B cell (primary cell): Measurements from ENCODE around the gene XXYLT1.

Experiments used
- EZH2 ChIP-seq: IDR thresholded peaks from 2 replicates; pipeline ENCODE4 v1.6.1; 2012; ENCODE audit warnings: borderline replicate concordance, low read depth, mild to moderate bottlenecking, moderate library complexity, low read length; ENCODE audit not compliant: insufficient read depth, poor library complexity, severe bottlenecking
- TF ChIP-seq, protein P1 (sequence below): fragments of 200-600 bp; IDR thresholded peaks from one replicate; pipeline ENCODE4 v1.8.0; 2022; ENCODE audit warnings: antibody characterized with exemption, mild to moderate bottlenecking

DNA sequence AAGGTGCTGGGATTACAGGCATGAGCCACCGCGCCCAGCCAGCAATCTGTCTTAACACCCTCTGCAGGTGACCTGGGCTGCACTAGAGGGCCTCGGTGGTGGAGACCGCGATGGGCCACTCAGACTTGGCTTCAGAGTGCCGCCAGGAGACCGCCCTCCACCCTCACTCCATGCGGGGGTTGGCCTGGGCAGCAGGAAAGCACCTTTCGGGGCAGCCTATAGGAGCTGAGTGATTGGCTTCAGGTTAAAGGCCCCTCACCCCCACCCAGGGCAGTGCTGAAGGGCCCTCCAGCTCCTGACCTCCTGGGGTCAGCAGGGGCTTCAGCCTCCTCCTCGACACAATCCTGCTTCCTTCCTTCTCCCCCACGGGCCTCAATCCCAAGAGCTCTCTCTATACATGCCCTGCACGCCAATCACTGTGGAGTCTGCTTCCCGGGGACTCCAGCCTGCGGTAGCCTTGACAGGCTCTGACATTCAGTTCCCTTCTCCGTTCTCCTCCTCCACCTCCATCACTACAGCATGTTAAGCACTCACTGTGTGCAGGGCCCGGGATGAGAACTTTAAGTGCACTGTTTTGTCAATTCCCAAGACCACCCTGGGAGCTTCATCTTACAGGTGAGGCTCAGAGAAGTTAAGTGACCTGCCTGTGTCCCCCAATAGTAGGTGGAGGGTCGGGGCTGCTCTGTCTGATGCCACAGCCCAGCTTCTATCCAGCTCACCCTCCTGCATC lies 225.3 kb downstream of the XXYLT1 start:
- TF ChIP-seq, protein P1, sequence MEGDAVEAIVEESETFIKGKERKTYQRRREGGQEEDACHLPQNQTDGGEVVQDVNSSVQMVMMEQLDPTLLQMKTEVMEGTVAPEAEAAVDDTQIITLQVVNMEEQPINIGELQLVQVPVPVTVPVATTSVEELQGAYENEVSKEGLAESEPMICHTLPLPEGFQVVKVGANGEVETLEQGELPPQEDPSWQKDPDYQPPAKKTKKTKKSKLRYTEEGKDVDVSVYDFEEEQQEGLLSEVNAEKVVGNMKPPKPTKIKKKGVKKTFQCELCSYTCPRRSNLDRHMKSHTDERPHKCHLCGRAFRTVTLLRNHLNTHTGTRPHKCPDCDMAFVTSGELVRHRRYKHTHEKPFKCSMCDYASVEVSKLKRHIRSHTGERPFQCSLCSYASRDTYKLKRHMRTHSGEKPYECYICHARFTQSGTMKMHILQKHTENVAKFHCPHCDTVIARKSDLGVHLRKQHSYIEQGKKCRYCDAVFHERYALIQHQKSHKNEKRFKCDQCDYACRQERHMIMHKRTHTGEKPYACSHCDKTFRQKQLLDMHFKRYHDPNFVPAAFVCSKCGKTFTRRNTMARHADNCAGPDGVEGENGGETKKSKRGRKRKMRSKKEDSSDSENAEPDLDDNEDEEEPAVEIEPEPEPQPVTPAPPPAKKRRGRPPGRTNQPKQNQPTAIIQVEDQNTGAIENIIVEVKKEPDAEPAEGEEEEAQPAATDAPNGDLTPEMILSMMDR, result no peak
- TF ChIP-seq EZH2, result no peak
